Common myeloid progenitor, CD34-positive (primary cell): Measurements from ENCODE around the gene CDH12.
A peak's percentile ranks its signal among the peaks of the same experiment; 100 is the strongest.

Source experiments
- CTCF ChIA-PET: fragments of 350-600 bp; sonication (Branson Sonifier 250); formaldehyde crosslinking; loops from one replicate; lab custom pipeline; 2021; ENCODE audit warnings: antibody characterized with exemption; lab: Charles Lee
- POLR2A ChIA-PET: fragments of 350-600 bp; sonication (Branson Sonifier 250); formaldehyde crosslinking; loops from one replicate; lab custom pipeline; 2021; ENCODE audit warnings: antibody characterized with exemption; lab: Charles Lee
- DNase-seq, 3 donors: peaks; one replicate each; pipeline versions ENCODE4 v3.0.0 to v3.0.0-alpha.2; 2013
- H3K27ac ChIP-seq, 2 experiments: 1 replicate in 1 of 2; 2 replicates in 1 of 2; pipeline ENCODE4 v1.7.0; 2013; ENCODE audit warnings: inconsistent platforms in 2 of 2, low read length in 2 of 2, mild to moderate bottlenecking in 2 of 2, low read depth in 1 of 2, moderate library complexity in 1 of 2; ENCODE audit not compliant: severe bottlenecking in 2 of 2, insufficient read depth in 1 of 2, poor library complexity in 1 of 2
- H3K27me3 ChIP-seq, 5 experiments: replicated peaks in 2 of 5; 1 replicate in 3 of 5; 2 replicates in 2 of 5; pipeline versions ENCODE4 v1.6.1 to v1.7.0; 2013; ENCODE audit warnings: low read length in 4 of 5, mild to moderate bottlenecking in 2 of 5, moderate library complexity in 2 of 5, inconsistent platforms in 1 of 5; ENCODE audit not compliant: insufficient read depth in 5 of 5, control insufficient read depth in 4 of 5
- H3K36me3 ChIP-seq, 4 experiments: 1 replicate in 2 of 4; 2 replicates in 2 of 4; pipeline versions ENCODE4 v1.6.1 to v1.7.0; 2013; ENCODE audit warnings: low read length in 3 of 4, control low read depth in 1 of 4, mild to moderate bottlenecking in 1 of 4; ENCODE audit not compliant: control insufficient read depth in 4 of 4, insufficient read depth in 4 of 4
- H3K4me1 ChIP-seq, 4 experiments: 1 replicate in 3 of 4; 2 replicates in 1 of 4; pipeline versions ENCODE4 v1.6.1 to v1.7.1; 2013; ENCODE audit warnings: low read length in 3 of 4, mild to moderate bottlenecking in 3 of 4, control low read depth in 1 of 4, inconsistent platforms in 1 of 4, moderate library complexity in 1 of 4; ENCODE audit not compliant: control insufficient read depth in 4 of 4, insufficient read depth in 4 of 4; ENCODE audit errors: control extremely low read depth in 1 of 4
- H3K4me3 ChIP-seq, 7 experiments: 1 replicate in 4 of 7; 2 replicates in 3 of 7; pipeline versions ENCODE4 v1.5.1 to v1.7.0; 2013; ENCODE audit warnings: mild to moderate bottlenecking in 7 of 7, low read length in 6 of 7, moderate library complexity in 6 of 7, inconsistent platforms in 2 of 7, low read depth in 2 of 7, control low read depth in 1 of 7; ENCODE audit not compliant: insufficient read depth in 4 of 7, control insufficient read depth in 1 of 7; ENCODE audit errors: extremely low read depth in 1 of 7
- H3K9me3 ChIP-seq, 5 experiments: 1 replicate in 4 of 5; 2 replicates in 1 of 5; pipeline versions ENCODE4 v1.6.1 to v1.7.1; 2013; ENCODE audit warnings: low read length in 4 of 5, mild to moderate bottlenecking in 2 of 5, inconsistent platforms in 1 of 5, low read depth in 1 of 5, moderate library complexity in 1 of 5; ENCODE audit not compliant: control insufficient read depth in 4 of 5, insufficient read depth in 2 of 5; ENCODE audit errors: control extremely low read depth in 1 of 5
- WGBS: methylation state at CpG from one replicate; pipeline ENCODE4 v1.1.5; 2013; ENCODE audit not compliant: insufficient coverage; 5-methylcytosine and 5-hydroxymethylcytosine counted together

Gene CDH12

DNA sequence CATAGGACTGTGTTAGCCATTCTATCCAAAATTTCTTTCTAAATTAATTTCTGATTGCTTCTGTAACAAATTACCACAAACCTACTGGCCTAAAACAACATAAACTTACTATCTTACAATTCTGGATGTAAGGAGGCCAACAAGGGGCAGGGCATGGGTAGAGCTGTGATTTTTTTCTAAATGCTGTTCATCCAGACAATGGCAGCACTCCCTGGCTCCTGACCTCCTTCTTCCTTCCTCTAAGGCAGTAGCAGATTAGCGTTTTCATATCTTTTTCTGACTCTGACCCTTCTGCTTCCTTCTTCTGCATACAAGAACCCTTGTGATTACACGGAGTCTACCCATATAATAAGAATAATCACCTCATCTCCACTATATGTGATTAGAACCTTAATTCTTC, 1005.8 kb downstream of the CDH12 start:
- ChIA-PET CTCF (no interaction called here), POLR2A (no interaction called here)
- Histone ChIP-seq H3K4me1 (no peaks in the 10 kb centered on the region), H3K27ac (no peak overlapping the region), H3K4me3 (no peak overlapping the region), H3K27me3 (no peaks in the 10 kb centered on the region), H3K36me3 (no peaks in the 10 kb centered on the region), H3K9me3 (no peaks in the 10 kb centered on the region)
- no peak for DNase-seq
- 11% methylated on average over 1 of the region's 2 CpGs for WGBS

DNA sequence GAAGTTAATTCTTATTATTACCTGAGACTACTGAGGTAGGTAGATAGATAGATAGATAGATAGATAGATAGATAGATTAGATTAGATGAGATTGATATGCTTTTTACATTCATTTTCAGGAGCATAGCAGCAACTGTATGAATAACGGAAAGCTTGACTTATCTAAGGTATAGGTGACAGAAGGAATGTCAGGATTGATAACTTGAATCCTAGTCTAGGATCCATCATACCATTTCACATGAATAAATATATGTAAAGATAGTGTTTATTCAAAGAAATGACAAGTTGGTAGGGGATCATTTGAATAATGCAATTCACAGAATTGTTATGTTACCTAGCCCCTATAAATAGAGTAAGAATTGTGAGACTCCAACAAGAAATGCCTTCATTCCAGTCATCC, 1008.2 kb downstream of the CDH12 start:
- Histone ChIP-seq H3K4me1 (no peaks in the 10 kb centered on the region), H3K9me3 (no peaks in the 10 kb centered on the region), H3K27ac (no peak overlapping the region), H3K36me3 (no peaks in the 10 kb centered on the region), H3K27me3 (no peaks in the 10 kb centered on the region), H3K4me3 (no peak overlapping the region)
- DNase-seq: no peak
- CTCF ChIA-PET: no interaction called here
- POLR2A ChIA-PET: no interaction called here
- WGBS: no CpG with 5 or more reads among the region's 1 CpG

DNA sequence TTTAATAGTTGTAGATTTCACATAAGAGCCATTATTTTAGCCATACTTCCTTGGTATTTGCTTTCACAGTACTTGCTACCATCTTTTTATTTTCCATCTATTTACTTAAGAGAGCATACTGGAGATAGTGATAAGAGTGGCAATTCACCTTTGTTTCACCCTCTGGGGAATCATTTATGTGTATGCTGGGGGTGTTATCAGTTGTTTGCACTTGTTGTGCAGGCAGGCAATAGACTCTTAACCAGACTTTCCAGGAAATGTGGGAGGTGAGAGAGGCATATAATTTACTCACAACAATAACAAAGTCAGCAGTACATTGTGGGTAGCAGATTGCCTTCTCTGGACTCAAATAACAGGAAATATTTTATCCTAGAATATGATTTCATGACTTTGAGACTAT, 1018.3 kb downstream of the CDH12 start:
- Histone ChIP-seq H3K4me1 (no peaks in the 10 kb centered on the region), H3K27ac (no peak overlapping the region), H3K27me3 (no peaks in the 10 kb centered on the region), H3K36me3 (no peaks in the 10 kb centered on the region), H3K4me3 (no peak overlapping the region), H3K9me3 (no peaks in the 10 kb centered on the region)
- CTCF ChIA-PET: no interaction called here
- DNase-seq: no peak
- POLR2A ChIA-PET: no interaction called here

DNA sequence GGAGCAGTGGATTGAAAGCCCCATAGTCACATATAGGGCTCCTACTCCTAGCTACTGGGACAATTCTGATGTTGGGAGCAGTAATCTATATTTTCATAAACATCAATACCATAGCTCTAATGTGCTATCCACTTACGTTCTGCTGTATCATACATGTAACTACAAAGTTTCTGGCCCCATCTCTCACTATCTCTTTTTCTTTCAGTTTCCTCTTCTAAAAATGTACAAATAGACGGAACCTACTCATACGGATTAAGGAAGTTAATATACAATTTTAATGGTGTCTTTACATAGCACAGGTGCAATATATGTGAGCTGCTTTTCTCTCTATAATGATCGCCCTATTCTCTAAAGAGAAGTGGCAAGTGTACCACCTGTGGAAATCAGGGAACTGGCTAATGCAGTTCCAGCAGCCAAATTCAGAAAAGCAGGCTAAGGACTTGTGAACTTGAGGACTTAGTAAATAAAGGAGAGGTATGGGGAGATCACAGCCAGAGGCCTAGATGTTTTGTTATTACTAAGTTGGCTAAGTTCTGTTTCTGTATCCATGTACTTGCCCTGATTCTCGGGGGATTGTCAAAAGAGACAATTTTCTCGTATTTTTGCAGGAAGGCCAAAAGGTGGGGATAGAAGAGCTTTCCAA, 1021.9 kb downstream of the CDH12 start:
- peak in 1 of 3 donors; percentile 1 for DNase-seq
- 100% methylated on average over 1 of the region's 6 CpGs for WGBS
- Histone ChIP-seq H3K9me3 (no peaks in the 10 kb centered on the region), H3K36me3 (no peaks in the 10 kb centered on the region), H3K4me1 (no peaks in the 10 kb centered on the region), H3K27ac (no peak overlapping the region), H3K27me3 (no peaks in the 10 kb centered on the region), H3K4me3 (no peak overlapping the region)
- ChIA-PET POLR2A (no interaction called here), CTCF (interaction anchor here (0.9 to 1.1 kb wide), 2 partner anchors 12 to 1398 kb away, joined by 4 to 5 read pairs; no protein-coding TSS in a partner anchor)

DNA sequence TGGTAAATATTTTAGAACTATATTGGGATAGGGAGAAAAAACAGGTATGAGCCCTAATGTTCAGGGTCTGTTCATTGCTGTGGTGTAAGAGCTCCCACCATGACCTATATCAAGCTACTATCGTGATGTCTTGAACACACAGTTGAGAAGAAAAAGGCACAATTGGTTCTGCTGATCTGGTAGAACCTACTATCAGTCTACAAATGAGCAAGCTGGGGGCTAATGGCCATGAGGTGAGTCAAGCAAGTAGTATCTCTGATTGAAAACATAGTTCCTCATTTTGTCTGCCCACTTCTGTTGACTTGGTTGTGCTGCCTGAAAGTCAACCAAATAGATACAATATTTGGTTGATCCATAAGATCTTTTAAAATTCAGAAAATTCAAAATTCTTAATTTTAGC, 1026.3 kb downstream of the CDH12 start:
- CTCF ChIA-PET: interaction anchor here (1.1 kb wide), 1 partner anchor 10 kb away, joined by 6 read pairs; no protein-coding TSS in a partner anchor

DNA sequence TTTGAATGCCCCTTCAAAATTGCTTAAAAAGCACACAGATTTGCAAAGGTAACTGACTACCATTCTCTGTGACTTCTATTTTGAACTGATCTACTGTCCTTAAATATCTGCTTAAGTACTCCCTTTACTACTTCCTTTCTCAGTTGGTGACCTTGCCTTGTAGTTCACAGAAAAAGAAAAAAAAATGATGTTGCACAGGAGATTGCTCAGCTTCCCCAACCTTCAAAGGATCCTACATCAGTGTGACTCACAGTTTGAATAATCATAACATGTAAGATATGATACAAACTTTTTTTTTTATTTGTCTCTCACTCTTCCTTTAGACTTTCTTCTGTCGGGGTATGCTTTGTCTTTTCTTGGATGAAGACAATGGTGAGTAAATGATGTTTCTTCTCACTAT, 1029.6 kb downstream of the CDH12 start:
- Histone ChIP-seq H3K36me3 (no peaks in the 10 kb centered on the region), H3K27ac (no peak overlapping the region), H3K4me3 (no peak overlapping the region), H3K27me3 (no peaks in the 10 kb centered on the region), H3K9me3 (no peaks in the 10 kb centered on the region), H3K4me1 (no peaks in the 10 kb centered on the region)
- ChIA-PET CTCF (no interaction called here), POLR2A (no interaction called here)
- WGBS: no CpG with 5 or more reads among the region's 1 CpG
- no peak for DNase-seq

More for the DNA sequence above, 1026.3 kb downstream of the CDH12 start:
- DNase-seq: no peak
- H3K4me1 ChIP-seq: no peaks in the 10 kb centered on the region
- H3K27ac ChIP-seq: no peak overlapping the region
- H3K27me3 ChIP-seq: no peaks in the 10 kb centered on the region
- H3K9me3 ChIP-seq: no peaks in the 10 kb centered on the region
- H3K36me3 ChIP-seq: no peaks in the 10 kb centered on the region
- H3K4me3 ChIP-seq: no peak overlapping the region
- WGBS: 100% methylated on average over 1 of the region's 1 CpG
- POLR2A ChIA-PET: no interaction called here

DNA sequence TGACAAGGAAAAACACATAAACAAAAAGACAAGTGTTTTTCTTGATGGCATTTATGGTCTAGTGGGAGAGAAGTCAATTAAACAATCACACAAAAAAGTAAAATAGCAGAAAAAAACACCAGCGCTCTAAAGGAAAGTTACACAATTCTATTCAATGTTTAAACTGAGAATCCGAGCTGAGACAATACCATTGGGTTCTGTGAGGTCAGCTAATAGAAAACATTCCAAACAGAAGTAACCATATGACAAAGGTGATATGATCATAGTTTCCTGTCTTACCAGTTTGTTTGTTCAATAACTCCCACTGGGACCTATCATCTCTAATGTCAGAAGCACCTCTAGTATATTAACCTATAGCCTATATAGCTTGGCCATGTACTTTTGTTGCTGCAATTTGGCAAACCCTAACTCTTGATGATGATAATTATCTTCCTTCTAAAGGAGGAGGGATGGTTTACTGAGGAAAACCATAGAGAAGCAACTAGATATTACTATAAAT, 1030.0 kb downstream of the CDH12 start:
- WGBS: no CpG with 5 or more reads among the region's 2 CpGs
- no peak overlapping the region for H3K27ac ChIP-seq
- H3K36me3 ChIP-seq: no peaks in the 10 kb centered on the region
- ChIA-PET CTCF (no interaction called here), POLR2A (no interaction called here)
- peaks cover 0 to 3% (median 0%) of the 10 kb centered on the region in 4 experiments for H3K4me1 ChIP-seq
- DNase-seq: no peak
- H3K4me3 ChIP-seq: no peak overlapping the region
- no peaks in the 10 kb centered on the region for H3K9me3 ChIP-seq
- H3K27me3 ChIP-seq: no peaks in the 10 kb centered on the region
